Astrocyte (in vitro differentiated cells and primary cell): ENCODE measurements around the gene RPL9.

Source experiments
- CTCF ChIP-seq: IDR thresholded peaks from 2 replicates; pipeline ENCODE4 v1.5.1; 2011; ENCODE audit warnings: low read depth, mild to moderate bottlenecking, inconsistent platforms, low read length, moderate library complexity; ENCODE audit not compliant: insufficient read depth
- EZH2 ChIP-seq: IDR thresholded peaks from 2 replicates; pipeline ENCODE4 v1.6.1; 2012; ENCODE audit warnings: mild to moderate bottlenecking, low read length, inconsistent platforms; ENCODE audit not compliant: insufficient read depth

GRCh38 chr4:39490322-39490721, 31.6 kb upstream of the RPL9 start:
- no peak for TF ChIP-seq CTCF
- TF ChIP-seq EZH2 = no peak
